ENCODE results near the gene TNNI2. TPM values are rescaled to one million over a fixed set of nuclear protein-coding genes. Genes with fewer than 3 reads are reported as not detected.

TNNI2 gene
- total and polyA plus RNA-seq, 2 donors (not counting 3 experiments of a cell fraction or from before 2014, with no cell fraction given), result not detected

DNA sequence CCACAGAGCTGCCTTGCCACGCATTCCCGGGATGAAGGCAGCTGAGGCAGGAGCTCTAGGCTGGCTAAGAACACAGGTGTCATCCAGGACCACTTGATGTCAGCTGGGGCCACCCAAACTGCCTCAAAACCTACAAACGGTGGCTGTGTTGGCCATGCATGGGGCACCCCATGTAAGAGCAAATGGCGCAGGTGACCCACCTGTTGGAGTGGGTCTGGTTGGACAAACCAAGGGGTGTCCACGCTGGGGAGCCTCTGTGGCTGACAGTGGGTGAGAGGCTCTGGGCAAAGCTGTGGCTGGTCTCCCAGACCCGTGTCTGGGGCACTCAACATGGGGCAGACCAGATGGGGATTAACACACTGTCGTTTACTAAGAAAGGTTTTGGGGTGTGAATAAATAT is 23.0 kb upstream of the TNNI2 start:
- no peak overlapping the region for H3K27ac ChIP-seq (ENCODE audit: insufficient read depth, low read depth, low read length)
- no peaks in the 10 kb centered on the region for H3K9me1 ChIP-seq (replicated peaks; ENCODE audit: control insufficient read depth, extremely low read depth, insufficient read depth, low read length)
- H3K79me2 ChIP-seq (ENCODE audit: control insufficient read depth, insufficient read depth, low read length), result no peaks in the 10 kb centered on the region
- H3K4me2 ChIP-seq (ENCODE audit: insufficient read depth, low read length), result no peak overlapping the region
- DNase-seq (ENCODE audit: low read depth, low spot score), result no peak
- no peak for FAIRE-seq
- no peaks in the 10 kb centered on the region for H3K36me3 ChIP-seq (ENCODE audit: control insufficient read depth in 2 of 2, extremely low read depth in 1 of 2, insufficient read depth in 2 of 2, low read length in 2 of 2)
- no TSS peak for BruUV-seq (replicated peaks)
- TF ChIP-seq GATA2 (IDR thresholded peaks at IDR 0.05; ENCODE audit: insufficient read depth, insufficient read length, low read depth, low read length), result no peak
- TF ChIP-seq JUN (IDR thresholded peaks at IDR 0.05; ENCODE audit: borderline replicate concordance, insufficient read depth, insufficient read length, low read depth), result no peak
- TF ChIP-seq EZH2 (IDR thresholded peaks at IDR 0.05; ENCODE audit: borderline replicate concordance, low read depth, low read length, severe bottlenecking), result no peak
- no peak for TF ChIP-seq FOS (IDR thresholded peaks at IDR 0.05; ENCODE audit: borderline replicate concordance, insufficient read depth, low read length)
- no peak for TF ChIP-seq POLR2A (IDR thresholded peaks at IDR 0.05; ENCODE audit: low read depth, low read length)
- TF ChIP-seq, protein P1, sequence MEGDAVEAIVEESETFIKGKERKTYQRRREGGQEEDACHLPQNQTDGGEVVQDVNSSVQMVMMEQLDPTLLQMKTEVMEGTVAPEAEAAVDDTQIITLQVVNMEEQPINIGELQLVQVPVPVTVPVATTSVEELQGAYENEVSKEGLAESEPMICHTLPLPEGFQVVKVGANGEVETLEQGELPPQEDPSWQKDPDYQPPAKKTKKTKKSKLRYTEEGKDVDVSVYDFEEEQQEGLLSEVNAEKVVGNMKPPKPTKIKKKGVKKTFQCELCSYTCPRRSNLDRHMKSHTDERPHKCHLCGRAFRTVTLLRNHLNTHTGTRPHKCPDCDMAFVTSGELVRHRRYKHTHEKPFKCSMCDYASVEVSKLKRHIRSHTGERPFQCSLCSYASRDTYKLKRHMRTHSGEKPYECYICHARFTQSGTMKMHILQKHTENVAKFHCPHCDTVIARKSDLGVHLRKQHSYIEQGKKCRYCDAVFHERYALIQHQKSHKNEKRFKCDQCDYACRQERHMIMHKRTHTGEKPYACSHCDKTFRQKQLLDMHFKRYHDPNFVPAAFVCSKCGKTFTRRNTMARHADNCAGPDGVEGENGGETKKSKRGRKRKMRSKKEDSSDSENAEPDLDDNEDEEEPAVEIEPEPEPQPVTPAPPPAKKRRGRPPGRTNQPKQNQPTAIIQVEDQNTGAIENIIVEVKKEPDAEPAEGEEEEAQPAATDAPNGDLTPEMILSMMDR (IDR thresholded peaks at IDR 0.05; ENCODE audit: extremely low read depth in 1 of 2, insufficient read depth in 1 of 2, low read depth in 1 of 2, low read length in 2 of 2), result no peak
- TF ChIP-seq, protein P2, sequence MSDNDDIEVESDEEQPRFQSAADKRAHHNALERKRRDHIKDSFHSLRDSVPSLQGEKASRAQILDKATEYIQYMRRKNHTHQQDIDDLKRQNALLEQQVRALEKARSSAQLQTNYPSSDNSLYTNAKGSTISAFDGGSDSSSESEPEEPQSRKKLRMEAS (IDR thresholded peaks at IDR 0.05; ENCODE audit: insufficient read depth, insufficient read length), result no peak
- no peak for TF ChIP-seq MYC (IDR thresholded peaks at IDR 0.05; ENCODE audit: low read depth, low read length)
- TF ChIP-seq POLR2AphosphoS5 (IDR thresholded peaks at IDR 0.05; ENCODE audit: insufficient read depth, low read depth, low read length), result no peak
- H3K9ac ChIP-seq (replicated peaks; ENCODE audit: extremely low read depth, insufficient read depth, low read length), result no peak overlapping the region
- no peak overlapping the region for H3K4me3 ChIP-seq (replicated peaks in 1 of 3; ENCODE audit: insufficient read depth in 1 of 3, low read depth in 1 of 3, low read length in 3 of 3)
- intact Hi-C loops (cut with micrococcal nuclease), result no loop called here
- no peaks in the 10 kb centered on the region for H4K20me1 ChIP-seq (replicated peaks; ENCODE audit: control insufficient read depth, extremely low read depth, insufficient read depth, low read length)
- POLR2A ChIA-PET, result no interaction called here
- H2AFZ ChIP-seq (ENCODE audit: low read depth, low read length), result no peak overlapping the region
- no peaks in the 10 kb centered on the region for H3K4me1 ChIP-seq (ENCODE audit: control insufficient read depth, extremely low read depth, insufficient read depth, low read length)
- CTCF ChIA-PET, result interaction anchor here (1.2 to 1.6 kb wide), 2 partner anchors 122 to 163 kb away, joined by 4 to 7 read pairs; no protein-coding TSS in a partner anchor
- H3K27me3 ChIP-seq (ENCODE audit: control insufficient read depth in 2 of 2, insufficient read depth in 2 of 2, low read length in 2 of 2), result peaks cover 0 to 1% of the 10 kb centered on the region in 2 experiments
- dilution Hi-C loops (cut with MboI; ENCODE audit: extremely low pct_ligation_motif_present, low sequenced_read_pairs), result no loop called here
- no peaks in the 10 kb centered on the region for H3K9me3 ChIP-seq (replicated peaks; ENCODE audit: control insufficient read depth, insufficient read depth, low read length)
